Fibroblast of the aortic adventitia (primary cell): ENCODE results near the gene HOXB5. TPM values are rescaled to one million over a fixed set of nuclear protein-coding genes. Genes with fewer than 3 reads are reported as not detected.
A peak's percentile ranks its signal among the peaks of the same experiment; 100 is the strongest.

Experiments
- DNase-seq: peaks from one replicate; pipeline ENCODE4 v3.0.0-alpha.2; 2010; ENCODE audit warnings: low read depth
- H3K4me3 ChIP-seq: 2 replicates; pipeline ENCODE4 v1.5.1; 2011; ENCODE audit warnings: low read depth, mild to moderate bottlenecking, control low read depth, low read length, moderate library complexity
- total RNA-seq: library from RNA; depleted of rRNA; stranded (reverse); fragments of >200 nt; gene quantifications from 2 replicates; pipeline ENCODE4 v1.2.3, GENCODE V29; 2012; ENCODE audit warnings: low replicate concordance
- TF ChIP-seq, protein P1 (sequence below): IDR thresholded peaks from 2 replicates; pipeline ENCODE4 v1.5.1; 2011; ENCODE audit warnings: mild to moderate bottlenecking, low read length, control low read depth, inconsistent platforms; ENCODE audit not compliant: insufficient read depth

HOXB5 gene
- total RNA-seq, 1 donor, result 0.27 TPM

DNA sequence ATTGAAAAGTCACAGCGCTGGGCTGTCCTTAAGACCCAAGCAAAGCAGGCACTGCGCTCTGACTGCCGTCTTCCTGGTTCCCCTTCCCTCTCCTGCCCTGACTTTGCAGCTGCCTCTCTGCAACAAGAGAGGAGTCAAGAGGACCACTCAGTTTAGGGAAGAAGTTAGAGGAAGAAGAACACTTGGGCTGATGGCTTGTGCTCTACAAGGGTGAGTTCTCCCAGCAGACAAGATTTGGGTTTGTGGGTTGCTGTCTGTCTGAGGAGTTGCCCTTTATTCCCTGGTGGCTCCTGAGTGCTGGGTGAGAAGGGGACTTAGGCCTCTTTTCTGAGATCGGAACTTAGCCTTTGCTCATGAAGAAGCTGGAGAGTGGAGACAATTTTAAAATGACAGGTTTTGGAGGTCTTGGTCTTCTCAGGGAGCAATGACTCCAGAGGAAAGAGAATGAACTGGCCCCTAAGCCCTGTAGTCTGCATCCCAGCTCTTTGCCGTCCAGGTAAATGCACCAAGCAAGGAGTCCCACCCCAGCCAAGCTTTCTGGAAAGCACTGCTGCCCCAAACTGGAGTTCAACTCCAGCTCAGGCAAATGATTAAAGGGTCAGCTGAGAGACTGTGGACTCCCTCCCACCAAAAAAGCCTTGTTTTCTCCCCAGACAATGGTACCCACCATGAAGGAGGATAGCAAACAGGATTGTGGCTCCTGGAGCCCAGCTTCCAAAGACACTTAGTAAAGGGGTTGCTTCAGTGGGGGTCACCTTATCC is 35.3 kb upstream of the HOXB5 start:
- no peak for DNase-seq
- H3K4me3 ChIP-seq, result no peak overlapping the region
- TF ChIP-seq, protein P1, sequence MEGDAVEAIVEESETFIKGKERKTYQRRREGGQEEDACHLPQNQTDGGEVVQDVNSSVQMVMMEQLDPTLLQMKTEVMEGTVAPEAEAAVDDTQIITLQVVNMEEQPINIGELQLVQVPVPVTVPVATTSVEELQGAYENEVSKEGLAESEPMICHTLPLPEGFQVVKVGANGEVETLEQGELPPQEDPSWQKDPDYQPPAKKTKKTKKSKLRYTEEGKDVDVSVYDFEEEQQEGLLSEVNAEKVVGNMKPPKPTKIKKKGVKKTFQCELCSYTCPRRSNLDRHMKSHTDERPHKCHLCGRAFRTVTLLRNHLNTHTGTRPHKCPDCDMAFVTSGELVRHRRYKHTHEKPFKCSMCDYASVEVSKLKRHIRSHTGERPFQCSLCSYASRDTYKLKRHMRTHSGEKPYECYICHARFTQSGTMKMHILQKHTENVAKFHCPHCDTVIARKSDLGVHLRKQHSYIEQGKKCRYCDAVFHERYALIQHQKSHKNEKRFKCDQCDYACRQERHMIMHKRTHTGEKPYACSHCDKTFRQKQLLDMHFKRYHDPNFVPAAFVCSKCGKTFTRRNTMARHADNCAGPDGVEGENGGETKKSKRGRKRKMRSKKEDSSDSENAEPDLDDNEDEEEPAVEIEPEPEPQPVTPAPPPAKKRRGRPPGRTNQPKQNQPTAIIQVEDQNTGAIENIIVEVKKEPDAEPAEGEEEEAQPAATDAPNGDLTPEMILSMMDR, result no peak

DNA sequence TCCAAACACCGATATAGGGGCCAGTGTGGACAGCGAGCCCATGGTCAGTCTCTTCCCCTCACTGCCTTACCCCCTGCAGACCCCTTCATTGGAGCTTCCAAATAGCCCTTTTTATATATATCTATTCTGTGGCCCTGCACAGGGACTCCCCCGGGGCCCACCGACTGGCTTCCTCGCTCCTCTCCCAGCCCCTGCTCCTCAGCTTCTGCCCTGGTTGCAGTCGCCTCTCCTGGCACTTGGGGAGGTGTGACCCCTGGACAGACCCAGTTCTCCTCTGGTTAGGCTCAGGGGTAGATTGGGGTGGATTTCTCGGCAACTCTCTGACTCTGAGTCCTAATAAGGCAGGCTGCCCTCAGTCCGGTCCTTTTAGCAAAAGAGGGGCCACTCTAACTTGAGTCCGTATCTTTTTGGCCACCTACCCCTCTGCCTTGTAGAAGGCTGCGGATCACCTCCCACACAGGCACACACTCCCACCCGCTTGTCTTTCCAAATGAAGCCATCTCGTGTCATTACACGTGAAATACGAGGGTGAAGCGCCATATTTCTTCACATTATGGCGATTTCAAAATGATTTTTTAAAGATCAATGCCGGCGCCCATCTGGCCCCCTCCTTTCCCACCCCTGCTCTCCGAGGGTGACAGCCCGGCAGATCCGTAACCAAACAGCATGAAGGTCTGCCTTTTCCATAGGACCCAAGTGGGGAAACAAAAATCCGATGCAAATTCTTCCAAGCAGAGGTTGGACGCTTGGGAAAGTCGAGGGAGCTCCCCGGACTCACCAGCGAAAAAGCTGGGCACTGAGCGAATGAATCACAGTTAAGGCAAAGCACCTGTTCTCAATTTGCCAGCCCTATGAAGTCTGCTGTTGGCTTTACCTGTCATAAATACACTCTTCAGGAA is 34.3 kb upstream of the HOXB5 start:
- no peak overlapping the region for H3K4me3 ChIP-seq
- TF ChIP-seq, protein P1, result no peak
- no peak for DNase-seq

DNA sequence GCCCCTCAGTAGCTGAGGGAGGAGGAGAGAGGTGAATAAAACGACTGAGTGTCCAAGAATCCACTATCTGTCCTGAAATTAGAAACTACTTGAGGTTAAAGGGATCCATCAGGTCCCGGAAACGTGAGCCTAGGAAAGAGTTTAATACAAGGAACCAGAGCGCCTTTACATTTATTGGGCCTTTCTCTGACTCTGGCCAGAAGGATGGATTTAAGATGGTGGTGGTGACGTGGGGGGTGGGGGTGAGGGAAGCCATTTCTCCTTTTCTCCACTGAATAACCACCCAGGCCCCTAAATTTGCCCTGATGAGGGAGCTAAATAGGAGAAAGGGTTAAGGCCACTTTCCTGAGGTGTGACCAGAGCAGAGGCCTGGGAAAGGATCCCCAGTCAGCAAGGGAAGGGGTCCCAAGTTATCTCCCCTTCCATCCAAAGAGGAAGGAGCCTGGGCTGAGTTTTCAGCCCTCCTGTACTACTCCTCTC is 33.6 kb upstream of the HOXB5 start:
- TF ChIP-seq, protein P1, result no peak
- DNase-seq, result no peak

DNA sequence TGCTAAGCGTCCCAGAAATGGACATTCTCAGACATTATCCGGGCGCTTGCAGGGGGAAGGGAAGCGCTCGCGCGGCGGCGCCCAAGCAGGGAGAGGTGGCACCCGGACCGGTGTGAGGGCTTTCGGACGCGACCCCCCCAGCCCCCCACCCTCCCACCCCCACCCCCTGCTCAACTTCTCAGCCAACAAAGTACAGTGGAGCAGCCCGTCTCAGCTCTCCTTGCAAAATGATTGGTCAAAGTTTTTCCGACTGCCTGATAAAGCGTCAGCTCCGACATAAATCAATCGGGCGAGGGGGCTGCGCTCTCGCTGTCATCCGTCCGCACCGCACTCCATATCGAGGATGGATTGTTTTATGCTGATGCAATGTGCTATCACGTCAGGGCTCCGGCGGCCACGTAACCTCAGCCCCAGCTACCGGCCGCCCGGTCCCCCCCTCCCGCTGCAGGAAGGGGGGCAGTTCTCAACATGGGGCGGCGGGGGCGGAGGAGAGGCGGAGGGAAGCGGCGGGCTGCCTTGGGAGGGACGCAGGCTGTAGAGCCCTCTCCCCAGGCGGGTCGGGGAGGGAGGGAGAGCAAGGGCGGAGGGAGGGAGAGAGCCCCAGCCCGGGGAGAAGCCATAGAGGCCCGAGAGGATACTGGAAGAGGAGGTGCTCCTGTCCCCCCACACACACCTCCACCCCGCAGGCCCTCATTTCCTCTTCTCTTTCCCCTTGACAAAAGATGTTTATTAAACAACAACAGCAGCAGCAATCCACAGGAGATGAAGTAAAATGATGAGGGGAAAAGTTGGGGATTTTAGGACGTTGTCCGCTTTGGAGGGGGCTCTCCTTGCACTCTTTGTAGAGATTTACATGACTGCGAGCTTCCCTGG is 32.9 kb upstream of the HOXB5 start, which contains the start of gene HOXB9:
Gene HOXB9 (minus strand): TSS at position 114 of the 873 bp plus-strand sequence. CDS start 89 bp downstream, at position 25.
- DNase-seq, result no peak
- TF ChIP-seq, protein P1, result no peak
- H3K4me3 ChIP-seq, result peak within 1 kb of the TSS; percentile 31

More for the DNA sequence above, 33.6 kb upstream of the HOXB5 start:
- H3K4me3 ChIP-seq, result no peak overlapping the region

DNA sequence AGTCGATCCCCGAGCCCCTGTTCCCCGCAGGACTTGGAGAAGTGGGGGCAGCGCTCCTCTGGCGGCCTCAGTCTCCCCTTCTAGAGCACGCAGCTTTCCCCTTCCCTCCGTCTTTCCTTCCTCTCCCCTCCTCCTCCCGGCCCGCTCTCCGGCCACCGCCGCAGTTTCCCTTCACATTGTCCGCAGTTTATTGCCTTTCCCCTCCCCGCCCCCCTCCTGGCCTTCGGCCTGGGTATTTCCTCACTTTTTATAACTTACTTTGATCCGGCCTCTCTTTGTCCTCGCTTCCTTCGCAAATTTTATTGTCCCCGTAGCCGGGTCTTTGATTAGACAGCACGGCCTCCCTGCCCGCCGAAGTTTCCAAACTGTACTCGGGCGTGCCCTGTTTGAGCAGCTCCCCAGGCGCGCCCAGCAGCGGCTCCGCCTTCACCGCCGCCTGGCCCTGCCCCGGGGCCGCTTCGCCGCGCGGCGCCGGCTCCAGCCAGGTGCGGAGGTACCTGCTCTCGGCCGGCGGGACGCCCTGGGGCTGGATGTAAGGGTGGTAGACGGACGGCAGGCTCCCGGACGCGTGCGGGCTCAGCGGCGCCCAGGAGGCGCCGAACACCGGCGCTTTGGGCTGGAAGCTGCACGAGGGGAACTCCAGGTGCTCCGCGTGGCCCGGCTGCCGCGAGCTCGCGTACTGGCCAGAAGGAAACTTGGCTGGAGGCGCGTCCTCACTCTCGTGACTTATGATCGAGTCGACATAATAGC is 32.1 kb upstream of the HOXB5 start:
- peak overlapping the region; percentile 31 for H3K4me3 ChIP-seq
- DNase-seq, result no peak
- TF ChIP-seq, protein P1, result no peak
